ENCODE results near the gene ADGB. TPM values are rescaled to one million over a fixed set of nuclear protein-coding genes. Genes with fewer than 3 reads are reported as not detected.
A peak's percentile ranks its signal among the peaks of the same experiment; 100 is the strongest.
"Not testable (repeated sequence)": the region's sequence is repeated elsewhere in the genome, so short reads cannot be mapped to it uniquely, and the experiment has no call there.

Gene ADGB
- total RNA-seq, 1 donor from 2014 or later: not detected

DNA sequence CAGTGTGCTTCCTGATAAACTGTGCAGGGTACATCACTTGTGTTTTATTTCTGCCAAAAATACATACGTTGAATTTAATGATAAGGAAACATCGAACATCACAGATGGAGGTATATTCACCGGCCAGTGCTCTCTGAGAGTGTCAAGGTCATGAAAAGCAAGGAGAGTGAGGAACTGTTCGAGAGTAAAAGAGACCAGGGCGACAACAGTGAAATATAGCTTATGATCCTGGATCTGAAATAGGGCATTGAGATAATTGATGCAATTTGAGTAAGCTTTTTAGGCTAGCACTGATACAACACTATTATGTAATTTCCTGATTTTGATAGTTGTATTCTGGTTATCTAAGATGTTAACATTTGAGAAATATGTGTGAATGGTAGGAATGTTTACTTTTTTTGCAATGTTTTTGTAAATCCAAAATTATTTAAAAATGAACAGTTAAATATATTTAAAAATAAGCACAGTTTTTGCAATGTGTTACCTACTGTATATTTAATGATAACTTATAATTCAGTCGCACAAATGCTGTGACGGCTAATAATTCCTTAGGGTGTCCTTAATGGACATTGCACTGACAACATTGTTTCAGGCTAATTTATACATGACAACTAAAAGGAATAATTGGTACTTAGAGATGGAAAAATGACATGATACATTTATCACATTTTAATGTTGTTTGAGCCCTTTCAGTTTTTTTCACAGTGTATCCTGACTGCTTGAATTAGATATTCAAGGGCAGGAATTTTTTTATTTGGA lies 45.2 kb upstream of the ADGB start:
- H3K9me3 ChIP-seq (ENCODE audit: insufficient read depth, low read depth, low read length): no peaks in the 10 kb centered on the region
- Mint-ChIP-seq H3K36me3 (ENCODE audit: low read depth, unreplicated experiment) (peaks cover 18% of the 10 kb centered on the region), H3K9me3 (ENCODE audit: unreplicated experiment) (no peaks in the 10 kb centered on the region), H3K4me1 (ENCODE audit: low read depth, unreplicated experiment) (no peaks in the 10 kb centered on the region), H3K4me3 (ENCODE audit: unreplicated experiment) (no peak overlapping the region), H3K27me3 (ENCODE audit: low read depth, unreplicated experiment) (no peaks in the 10 kb centered on the region), H3K27ac (ENCODE audit: unreplicated experiment) (no peak overlapping the region)
- TF ChIP-seq EZH2 (IDR thresholded peaks at IDR 0.05; ENCODE audit: insufficient read depth, low read length) (no peak), CTCF (IDR thresholded peaks at IDR 0.05; ENCODE audit: insufficient read depth, low read depth, low read length) (no peak)
- peaks cover 53% of the 10 kb centered on the region for H3K79me2 ChIP-seq (ENCODE audit: insufficient read depth, low read length)
- no peak overlapping the region for H3K4me2 ChIP-seq (ENCODE audit: low read length)
- H4K20me1 ChIP-seq (ENCODE audit: insufficient read depth, low read length): peaks cover 17% of the 10 kb centered on the region
- no peaks in the 10 kb centered on the region for H3K27me3 ChIP-seq (ENCODE audit: insufficient read depth, low read length)
- FAIRE-seq (peak; percentile 34), DNase-seq (ENCODE audit: low read depth) (no peak)
- H3K4me3 ChIP-seq (ENCODE audit: insufficient read depth, low read depth, low read length): no peak overlapping the region
- peaks cover 27% of the 10 kb centered on the region for H3K36me3 ChIP-seq (ENCODE audit: insufficient read depth, low read length)
- H3K9ac ChIP-seq (ENCODE audit: low read length): no peak overlapping the region
- no peak overlapping the region for H2AFZ ChIP-seq (ENCODE audit: low read depth, low read length)
- H3K4me1 ChIP-seq (ENCODE audit: insufficient read depth, low read length): no peaks in the 10 kb centered on the region
- no peak overlapping the region for H3K27ac ChIP-seq (ENCODE audit: low read depth, low read length)

DNA sequence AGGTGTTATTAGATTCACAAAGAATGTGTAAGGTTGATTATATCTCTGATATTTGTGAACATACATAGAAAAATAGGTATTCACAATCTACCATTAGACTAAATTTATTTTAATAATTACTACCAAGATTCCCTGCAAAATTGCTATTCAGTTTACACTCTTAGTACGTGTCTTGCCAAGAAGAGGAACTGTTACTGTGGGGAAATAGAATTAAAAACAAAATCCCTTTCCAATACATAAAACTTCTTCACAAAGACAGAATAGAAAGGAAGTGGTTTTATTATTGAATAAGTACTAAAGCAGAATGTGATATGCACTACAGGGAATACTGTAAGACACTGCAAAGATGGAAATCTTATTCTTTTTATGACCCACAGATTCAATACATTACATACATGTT lies 38.2 kb upstream of the ADGB start:
- Histone ChIP-seq H3K27ac (ENCODE audit: low read depth, low read length) (no peak overlapping the region), H4K20me1 (ENCODE audit: insufficient read depth, low read length) (no peaks in the 10 kb centered on the region), H2AFZ (ENCODE audit: low read depth, low read length) (no peak overlapping the region), H3K79me2 (ENCODE audit: insufficient read depth, low read length) (no peaks in the 10 kb centered on the region), H3K9ac (ENCODE audit: low read length) (no peak overlapping the region), H3K4me3 (ENCODE audit: insufficient read depth, low read depth, low read length) (no peak overlapping the region), H3K4me2 (ENCODE audit: low read length) (no peak overlapping the region), H3K27me3 (ENCODE audit: insufficient read depth, low read length) (no peaks in the 10 kb centered on the region), H3K9me3 (ENCODE audit: insufficient read depth, low read depth, low read length) (no peaks in the 10 kb centered on the region), H3K4me1 (ENCODE audit: insufficient read depth, low read length) (no peaks in the 10 kb centered on the region), H3K36me3 (ENCODE audit: insufficient read depth, low read length) (no peaks in the 10 kb centered on the region)
- no peak for FAIRE-seq
- Mint-ChIP-seq H3K27ac (ENCODE audit: unreplicated experiment) (no peak overlapping the region), H3K9me3 (ENCODE audit: unreplicated experiment) (no peaks in the 10 kb centered on the region), H3K4me1 (ENCODE audit: low read depth, unreplicated experiment) (no peaks in the 10 kb centered on the region), H3K27me3 (ENCODE audit: low read depth, unreplicated experiment) (no peaks in the 10 kb centered on the region), H3K36me3 (ENCODE audit: low read depth, unreplicated experiment) (peaks cover 2% of the 10 kb centered on the region), H3K4me3 (ENCODE audit: unreplicated experiment) (no peak overlapping the region)
- TF ChIP-seq CTCF (IDR thresholded peaks at IDR 0.05; ENCODE audit: insufficient read depth, low read depth, low read length): no peak
- no peak for TF ChIP-seq EZH2 (IDR thresholded peaks at IDR 0.05; ENCODE audit: insufficient read depth, low read length)
- DNase-seq (ENCODE audit: low read depth): no peak

- not testable (repeated sequence) for H3K9me3 Mint-ChIP-seq (ENCODE audit: unreplicated experiment); DNase-seq (ENCODE audit: low read depth); H3K27me3 ChIP-seq (ENCODE audit: insufficient read depth, low read length); H3K36me3 Mint-ChIP-seq (ENCODE audit: low read depth, unreplicated experiment); H3K27ac ChIP-seq (ENCODE audit: low read depth, low read length); H3K9me3 ChIP-seq (ENCODE audit: insufficient read depth, low read depth, low read length); H3K27me3 Mint-ChIP-seq (ENCODE audit: low read depth, unreplicated experiment); H3K79me2 ChIP-seq (ENCODE audit: insufficient read depth, low read length); H3K4me1 ChIP-seq (ENCODE audit: insufficient read depth, low read length); H3K27ac Mint-ChIP-seq (ENCODE audit: unreplicated experiment); H4K20me1 ChIP-seq (ENCODE audit: insufficient read depth, low read length); H3K4me2 ChIP-seq (ENCODE audit: low read length); H3K9ac ChIP-seq (ENCODE audit: low read length); H2AFZ ChIP-seq (ENCODE audit: low read depth, low read length); FAIRE-seq; H3K4me1 Mint-ChIP-seq (ENCODE audit: low read depth, unreplicated experiment); H3K4me3 ChIP-seq (ENCODE audit: insufficient read depth, low read depth, low read length); H3K4me3 Mint-ChIP-seq (ENCODE audit: unreplicated experiment); H3K36me3 ChIP-seq (ENCODE audit: insufficient read depth, low read length)
These were observed 32.1 kb upstream of the ADGB start for GRCh38 chr6:146566661-146567060.

DNA sequence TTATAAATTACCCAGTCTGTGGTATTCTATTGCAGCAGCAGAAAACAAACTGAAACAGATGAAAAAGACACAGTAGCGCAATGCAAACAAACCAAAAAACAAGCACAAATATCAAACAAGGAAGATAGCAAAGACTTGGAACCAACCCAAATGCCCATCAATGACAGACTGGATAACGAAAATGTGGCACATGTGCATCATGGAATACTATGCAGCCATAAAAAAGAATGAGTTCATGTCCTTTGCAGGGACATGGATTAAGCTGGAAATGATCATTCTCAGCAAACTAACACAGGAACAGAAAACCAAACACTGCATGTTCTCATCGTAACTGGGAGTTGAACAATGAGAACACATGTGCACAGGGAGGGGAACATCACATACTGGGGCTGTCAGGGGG lies 30.2 kb upstream of the ADGB start:
- H3K36me3 Mint-ChIP-seq (ENCODE audit: low read depth, unreplicated experiment); H2AFZ ChIP-seq (ENCODE audit: low read depth, low read length); FAIRE-seq; H3K27ac Mint-ChIP-seq (ENCODE audit: unreplicated experiment); H3K27me3 Mint-ChIP-seq (ENCODE audit: low read depth, unreplicated experiment); H3K4me3 Mint-ChIP-seq (ENCODE audit: unreplicated experiment); DNase-seq (ENCODE audit: low read depth); H3K79me2 ChIP-seq (ENCODE audit: insufficient read depth, low read length); H3K27me3 ChIP-seq (ENCODE audit: insufficient read depth, low read length); H3K4me1 Mint-ChIP-seq (ENCODE audit: low read depth, unreplicated experiment); H3K4me1 ChIP-seq (ENCODE audit: insufficient read depth, low read length); H3K27ac ChIP-seq (ENCODE audit: low read depth, low read length); H3K4me3 ChIP-seq (ENCODE audit: insufficient read depth, low read depth, low read length); H4K20me1 ChIP-seq (ENCODE audit: insufficient read depth, low read length); H3K4me2 ChIP-seq (ENCODE audit: low read length); H3K36me3 ChIP-seq (ENCODE audit: insufficient read depth, low read length); H3K9me3 Mint-ChIP-seq (ENCODE audit: unreplicated experiment); H3K9ac ChIP-seq (ENCODE audit: low read length); H3K9me3 ChIP-seq (ENCODE audit: insufficient read depth, low read depth, low read length): not testable (repeated sequence)
